ENCODE data around the gene CPEB4.

The CPEB4 gene

GRCh38 chr5:173887610-173888472 lies at the start of gene CPEB4:
CPEB4 (plus strand) TSS chr5:173888349; CDS start chr5:173889734, 1,385 bp downstream.
- DNase-seq: peak; percentile 99

- no peak for DNase-seq
Measured at GRCh38 chr5:173839117-173839713, 48.9 kb upstream of the CPEB4 start.

- DNase-seq: no peak
Measured at GRCh38 chr5:173840111-173840983, 47.8 kb upstream of the CPEB4 start.

- DNase-seq: no peak
Measured at GRCh38 chr5:173841710-173842109, 46.4 kb upstream of the CPEB4 start.

- no peak for DNase-seq
Measured at GRCh38 chr5:173843794-173844193, 44.4 kb upstream of the CPEB4 start.

GRCh38 chr5:173845321-173845720 lies 42.8 kb upstream of the CPEB4 start:
- no peak for DNase-seq

GRCh38 chr5:173846929-173847501 lies 41.1 kb upstream of the CPEB4 start:
- DNase-seq: no peak

GRCh38 chr5:173848986-173849596 lies 39.1 kb upstream of the CPEB4 start:
- DNase-seq: no peak

- no peak for DNase-seq
Measured at GRCh38 chr5:173849908-173850307, 38.2 kb upstream of the CPEB4 start.

GRCh38 chr5:173850659-173851058 lies 37.5 kb upstream of the CPEB4 start:
- no peak for DNase-seq

GRCh38 chr5:173851595-173852243 lies 36.4 kb upstream of the CPEB4 start:
- DNase-seq: peak; percentile 39

GRCh38 chr5:173852790-173853359 lies 35.3 kb upstream of the CPEB4 start:
- DNase-seq: no peak

- no peak for DNase-seq
Measured at GRCh38 chr5:173853370-173854131, 34.6 kb upstream of the CPEB4 start.

- no peak for DNase-seq
Measured at GRCh38 chr5:173855162-173855994, 32.8 kb upstream of the CPEB4 start.

GRCh38 chr5:173855995-173856656 lies 32.0 kb upstream of the CPEB4 start:
- DNase-seq: no peak

- DNase-seq: no peak
Measured at GRCh38 chr5:173857234-173857633, 30.9 kb upstream of the CPEB4 start.

GRCh38 chr5:173858021-173858669 lies 30.0 kb upstream of the CPEB4 start:
- no peak for DNase-seq

GRCh38 chr5:173858670-173859407 lies 29.3 kb upstream of the CPEB4 start:
- DNase-seq: no peak

Measured in femur (tissue), 1 donor.